ENCODE data around the gene NAIF1. TPM values are rescaled to one million over a fixed set of nuclear protein-coding genes. Genes with fewer than 3 reads are reported as not detected.
A peak's percentile ranks its signal among the peaks of the same experiment; 100 is the strongest.
"Not testable (repeated sequence)": the region's sequence is repeated elsewhere in the genome, so short reads cannot be mapped to it uniquely, and the experiment has no call there.

The NAIF1 gene
- total RNA-seq, 2 experiments from 2014 or later: 13.9 to 14.2 TPM

GRCh38 chr9:128047231-128047630 lies 19.9 kb downstream of the NAIF1 start:
- H3K4me1 Mint-ChIP-seq: peaks cover 3% of the 10 kb centered on the region
- ChIA-PET POLR2A (interaction anchor here (0.7 kb wide), 1 partner anchor 677 kb away, joined by 4 read pairs; the partner anchor contains the start of gene ZDHHC12), CTCF (interaction anchor here (0.7 to 4.8 kb wide), 8 partner anchors 8 to 143 kb away, joined by 3 to 26 read pairs (median 5); partner anchors contain the start of gene NAIF1)
- peaks cover 1% of the 10 kb centered on the region for H3K27me3 Mint-ChIP-seq
- no peak for DNase-seq
- H3K36me3 Mint-ChIP-seq (ENCODE audit: low read depth): no peaks in the 10 kb centered on the region
- H3K27ac Mint-ChIP-seq: no peak overlapping the region
- H3K4me3 Mint-ChIP-seq: no peak overlapping the region
- H3K9me3 Mint-ChIP-seq: no peaks in the 10 kb centered on the region

- H3K36me3 Mint-ChIP-seq (ENCODE audit: low read depth): no peaks in the 10 kb centered on the region
- ChIA-PET POLR2A (no interaction called here), CTCF (interaction anchor here (1.1 to 4.8 kb wide), 4 partner anchors 9 to 103 kb away, joined by 4 to 26 read pairs (median 9); no protein-coding TSS in a partner anchor)
- no peak overlapping the region for H3K4me3 Mint-ChIP-seq
- H3K27ac Mint-ChIP-seq: no peak overlapping the region
- no peaks in the 10 kb centered on the region for H3K9me3 Mint-ChIP-seq
- H3K27me3 Mint-ChIP-seq: peaks cover 1% of the 10 kb centered on the region
- no peak for DNase-seq
- peaks cover 5% of the 10 kb centered on the region for H3K4me1 Mint-ChIP-seq
Measured at GRCh38 chr9:128045831-128046230, 21.3 kb downstream of the NAIF1 start.

GRCh38 chr9:128045409-128045808 lies 21.7 kb downstream of the NAIF1 start:
- H3K4me1 Mint-ChIP-seq; H3K36me3 Mint-ChIP-seq (ENCODE audit: low read depth); H3K27me3 Mint-ChIP-seq; H3K27ac Mint-ChIP-seq; POLR2A ChIA-PET; H3K4me3 Mint-ChIP-seq; DNase-seq; H3K9me3 Mint-ChIP-seq: not testable (repeated sequence)
- CTCF ChIA-PET: interaction anchor here (1.8 to 4.8 kb wide), 3 partner anchors 10 to 102 kb away, joined by 5 to 26 read pairs (median 13); no protein-coding TSS in a partner anchor

GRCh38 chr9:128043467-128043868 lies 23.7 kb downstream of the NAIF1 start:
- Mint-ChIP-seq H3K27ac (no peak overlapping the region), H3K4me1 (peaks cover 3% of the 10 kb centered on the region), H3K4me3 (no peak overlapping the region), H3K27me3 (peaks cover 1% of the 10 kb centered on the region), H3K36me3 (ENCODE audit: low read depth) (no peaks in the 10 kb centered on the region), H3K9me3 (no peaks in the 10 kb centered on the region)
- DNase-seq: no peak
- ChIA-PET CTCF (interaction anchor here (0.9 to 1.7 kb wide), 5 partner anchors 9 to 74 kb away, joined by 3 to 7 read pairs (median 3); no protein-coding TSS in a partner anchor), POLR2A (no interaction called here)

DNA sequence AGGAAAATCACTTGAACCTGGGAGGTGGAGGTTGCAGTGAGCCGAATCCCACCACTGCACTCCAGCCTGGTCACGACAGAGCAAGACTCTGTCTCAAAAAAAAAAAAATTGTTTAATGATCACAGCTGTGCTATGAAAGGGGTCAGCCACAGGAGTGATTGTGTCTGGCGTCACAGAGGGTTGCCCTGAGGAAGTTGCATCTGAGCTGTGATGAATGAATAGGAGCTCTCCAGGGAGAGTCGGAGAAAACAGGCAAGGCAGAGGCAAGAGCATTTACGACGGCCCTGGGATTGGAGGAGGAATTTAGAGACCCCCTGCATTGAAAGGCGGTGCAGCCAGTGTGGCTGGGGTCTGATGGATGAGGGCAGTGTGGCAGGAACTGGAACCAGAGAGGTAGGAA lies 25.1 kb downstream of the NAIF1 start:
- Mint-ChIP-seq H3K9me3 (no peaks in the 10 kb centered on the region), H3K27me3 (peaks cover 1% of the 10 kb centered on the region), H3K27ac (no peak overlapping the region), H3K4me3 (no peak overlapping the region), H3K4me1 (peaks cover 3% of the 10 kb centered on the region), H3K36me3 (ENCODE audit: low read depth) (no peaks in the 10 kb centered on the region)
- ChIA-PET POLR2A (no interaction called here), CTCF (interaction anchor here (0.7 to 0.8 kb wide), 2 partner anchors 9 to 1397 kb away, joined by 3 read pairs; no protein-coding TSS in a partner anchor)
- no peak for DNase-seq

DNA sequence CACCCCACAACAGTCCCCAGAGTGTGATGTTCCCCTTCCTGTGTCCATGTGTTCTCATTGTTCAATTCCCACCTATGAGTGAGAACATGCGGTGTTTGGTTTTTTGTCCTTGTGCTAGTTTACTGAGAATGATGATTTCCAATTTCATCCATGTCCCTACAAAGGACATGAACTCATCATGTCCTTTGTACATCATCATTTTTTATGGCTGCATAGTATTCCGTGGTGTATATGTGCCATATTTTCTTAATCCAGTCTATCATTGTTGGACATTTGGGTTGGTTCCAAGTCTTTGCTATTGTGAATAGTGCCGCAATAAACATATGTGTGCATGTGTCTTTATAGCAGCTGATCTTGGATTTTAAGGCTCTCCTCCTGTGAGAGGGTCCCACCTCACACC lies 26.3 kb downstream of the NAIF1 start:
- not testable (repeated sequence) for H3K36me3 Mint-ChIP-seq (ENCODE audit: low read depth)
- POLR2A ChIA-PET: interaction anchor here (0.6 kb wide), 1 partner anchor 97 kb away, joined by 4 read pairs; no protein-coding TSS in a partner anchor

GRCh38 chr9:128036522-128036921 lies 30.6 kb downstream of the NAIF1 start:
- H3K4me3 Mint-ChIP-seq; POLR2A ChIA-PET; H3K27me3 Mint-ChIP-seq; H3K36me3 Mint-ChIP-seq (ENCODE audit: low read depth); DNase-seq; H3K9me3 Mint-ChIP-seq; H3K27ac Mint-ChIP-seq: not testable (repeated sequence)
- CTCF ChIA-PET: interaction anchor here (0.9 to 10.1 kb wide), 7 partner anchors 10 to 93 kb away, joined by 3 to 103 read pairs (median 20); no protein-coding TSS in a partner anchor
- H3K4me1 Mint-ChIP-seq: peaks cover 33% of the 10 kb centered on the region

More for the DNA sequence above, 26.3 kb downstream of the NAIF1 start:
- H3K9me3 Mint-ChIP-seq, H3K27me3 Mint-ChIP-seq, H3K4me3 Mint-ChIP-seq, DNase-seq, H3K4me1 Mint-ChIP-seq, CTCF ChIA-PET, H3K27ac Mint-ChIP-seq: not testable (repeated sequence)

DNA sequence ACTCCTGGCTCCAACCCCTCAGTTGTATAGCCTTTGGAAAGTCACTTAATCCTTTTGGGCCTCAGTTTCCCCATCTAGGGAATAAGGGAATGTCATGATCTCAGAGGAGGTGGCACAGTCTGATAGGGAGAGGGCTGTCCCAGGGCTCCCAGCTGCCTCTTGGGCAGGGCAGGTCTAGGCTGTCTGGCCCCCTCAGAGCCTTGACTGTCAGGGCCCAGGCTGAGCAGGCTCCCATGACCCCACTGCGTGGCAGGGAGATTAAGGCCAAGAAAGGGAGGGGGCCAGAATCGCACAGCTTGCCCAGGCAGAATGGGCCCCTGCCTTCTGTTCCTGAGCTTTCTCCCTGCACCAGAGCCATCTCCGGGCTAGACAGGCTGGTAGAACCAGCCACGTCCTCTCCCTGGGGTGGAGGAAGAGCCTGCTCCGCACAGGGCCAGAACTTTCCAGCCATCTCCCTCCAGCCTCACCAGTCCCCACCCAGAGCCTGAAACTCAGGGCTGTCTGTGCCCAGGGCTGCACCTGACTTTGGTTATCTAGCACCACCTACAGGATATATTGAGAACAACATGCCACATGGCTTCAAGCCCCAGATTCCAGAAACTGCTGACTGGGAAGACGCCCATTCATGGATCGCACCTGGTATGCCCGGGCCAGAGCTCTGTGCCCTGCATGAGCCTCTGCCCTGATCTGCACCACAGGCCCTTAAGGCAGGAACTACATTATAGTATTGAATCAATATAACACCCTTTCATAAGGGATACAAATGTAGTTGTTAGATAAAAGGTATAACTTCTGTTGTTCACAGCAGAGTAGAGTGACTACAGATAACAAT lies 32.1 kb downstream of the NAIF1 start:
- H3K4me3 Mint-ChIP-seq: no peak overlapping the region
- peak; percentile 81 for DNase-seq
- no peaks in the 10 kb centered on the region for H3K27me3 Mint-ChIP-seq
- ChIA-PET POLR2A (no interaction called here), CTCF (interaction anchor here (0.5 to 10.1 kb wide), 35 partner anchors 8 to 300 kb away, joined by 3 to 103 read pairs (median 4); partner anchors contain the start of genes NAIF1 and TOR2A)
- peaks cover 8% of the 10 kb centered on the region for H3K36me3 Mint-ChIP-seq (ENCODE audit: low read depth)
- H3K27ac Mint-ChIP-seq: peak overlapping the region; percentile 36
- peaks cover 43% of the 10 kb centered on the region for H3K4me1 Mint-ChIP-seq
- H3K9me3 Mint-ChIP-seq: peaks cover 2% of the 10 kb centered on the region

- ChIA-PET CTCF (interaction anchor here (0.7 to 10.1 kb wide), 9 partner anchors 14 to 163 kb away, joined by 3 to 103 read pairs (median 7); no protein-coding TSS in a partner anchor), POLR2A (no interaction called here)
- Mint-ChIP-seq H3K4me1 (peaks cover 52% of the 10 kb centered on the region), H3K4me3 (peak overlapping the region; percentile 67), H3K27ac (peak overlapping the region; percentile 96), H3K27me3 (no peaks in the 10 kb centered on the region), H3K9me3 (peaks cover 2% of the 10 kb centered on the region), H3K36me3 (ENCODE audit: low read depth) (peaks cover 8% of the 10 kb centered on the region)
- DNase-seq: peak; percentile 30
Measured at GRCh38 chr9:128033609-128034008, 33.5 kb downstream of the NAIF1 start.

GRCh38 chr9:128027705-128028104 lies 39.4 kb downstream of the NAIF1 start:
- H3K36me3 Mint-ChIP-seq (ENCODE audit: low read depth): peaks cover 9% of the 10 kb centered on the region
- H3K27ac Mint-ChIP-seq: peak overlapping the region; percentile 98
- DNase-seq: no peak
- H3K9me3 Mint-ChIP-seq: peaks cover 2% of the 10 kb centered on the region
- no peaks in the 10 kb centered on the region for H3K27me3 Mint-ChIP-seq
- peak overlapping the region; percentile 34 for H3K4me3 Mint-ChIP-seq
- H3K4me1 Mint-ChIP-seq: peaks cover 86% of the 10 kb centered on the region
- POLR2A ChIA-PET: no interaction called here
- CTCF ChIA-PET: interaction anchor here (0.6 to 3.0 kb wide), 9 partner anchors 8 to 85 kb away, joined by 3 to 20 read pairs (median 4); partner anchors contain the start of gene NAIF1

- peak overlapping the region; percentile 98 for H3K27ac Mint-ChIP-seq
- peak; percentile 61 for DNase-seq
- ChIA-PET POLR2A (no interaction called here), CTCF (interaction anchor here (0.6 to 3.0 kb wide), 13 partner anchors 8 to 85 kb away, joined by 3 to 20 read pairs (median 3); partner anchors contain the start of gene NAIF1)
- peaks cover 2% of the 10 kb centered on the region for H3K9me3 Mint-ChIP-seq
- peak overlapping the region; percentile 81 for H3K4me3 Mint-ChIP-seq
- H3K36me3 Mint-ChIP-seq (ENCODE audit: low read depth): peaks cover 9% of the 10 kb centered on the region
- peaks cover 92% of the 10 kb centered on the region for H3K4me1 Mint-ChIP-seq
- no peaks in the 10 kb centered on the region for H3K27me3 Mint-ChIP-seq
Measured at GRCh38 chr9:128026773-128027541, 40.2 kb downstream of the NAIF1 start.

DNA sequence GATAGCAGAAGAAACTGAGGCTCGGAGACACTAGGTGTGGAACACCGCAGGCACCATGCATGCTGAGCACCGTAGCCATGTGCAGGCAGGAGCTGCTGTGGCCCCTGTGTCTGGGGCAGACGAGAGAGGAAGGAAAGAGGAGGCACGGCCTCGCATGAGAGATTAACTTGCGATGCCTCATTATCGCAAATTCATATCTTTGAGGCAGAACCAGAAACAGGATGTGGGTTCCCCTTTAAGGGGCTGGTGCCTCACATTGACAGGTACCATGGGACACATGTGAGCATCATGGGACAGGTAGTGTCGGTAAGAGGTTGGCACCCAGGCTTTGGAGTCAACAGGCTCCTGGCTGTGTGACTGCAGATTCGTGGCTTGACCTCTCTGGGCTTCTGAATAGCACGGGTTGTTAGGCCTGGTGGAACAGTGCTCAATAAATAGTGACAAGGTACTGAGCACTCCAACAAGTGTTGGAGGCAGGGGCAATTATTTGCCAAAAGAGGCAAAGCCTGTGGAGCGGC lies 40.8 kb downstream of the NAIF1 start:
- H3K27ac Mint-ChIP-seq: peak overlapping the region; percentile 98
- peaks cover 2% of the 10 kb centered on the region for H3K9me3 Mint-ChIP-seq
- DNase-seq: peak; percentile 92
- peaks cover 93% of the 10 kb centered on the region for H3K4me1 Mint-ChIP-seq
- peak overlapping the region; percentile 81 for H3K4me3 Mint-ChIP-seq
- POLR2A ChIA-PET: interaction anchor here (0.6 kb wide), 1 partner anchor 43 kb away, joined by 5 read pairs; no protein-coding TSS in a partner anchor
- peaks cover 9% of the 10 kb centered on the region for H3K36me3 Mint-ChIP-seq (ENCODE audit: low read depth)
- CTCF ChIA-PET: interaction anchor here (0.6 to 3.0 kb wide), 14 partner anchors 10 to 85 kb away, joined by 3 to 20 read pairs (median 3); partner anchors contain the start of gene NAIF1
- H3K27me3 Mint-ChIP-seq: no peaks in the 10 kb centered on the region

Measured in activated CD4-positive, alpha-beta T cell treated with anti-CD3 and anti-CD28 coated beads, Interleukin-2, amount 10 ng/mL, durations not matched to agents 7 days and 5 days (primary cell).